K562 (cell line): ENCODE measurements around the gene DIMT1.

Source experiments
- CTCF ChIP-seq, 3 experiments: IDR thresholded peaks in 2 of 3; conservative IDR thresholded peaks in 1 of 3; 2 replicates each; pipeline ENCODE4 v1.5.1; 2011 to 2012; ENCODE audit warnings: low read length in 3 of 3, mild to moderate bottlenecking in 3 of 3, control low read depth in 2 of 3, improper control_type of control experiment in 1 of 3, inconsistent platforms in 1 of 3, low read depth in 1 of 3, mixed read lengths in 1 of 3, moderate library complexity in 1 of 3; ENCODE audit not compliant: insufficient read depth in 2 of 3
- HDAC2 ChIP-seq: fragments of 450-650 bp; IDR thresholded peaks from 2 replicates; pipeline ENCODE4 v1.6.1; 2016; ENCODE audit warnings: mild to moderate bottlenecking
- MYC ChIP-seq, 2 experiments: fragments of 250-450 bp in 1 of 2; sonication (Bioruptor Pico) in 1 of 2; IDR thresholded peaks; 2 replicates each; pipeline versions ENCODE4 v1.5.1 to v1.6.1; 2012 to 2021; ENCODE audit warnings: low read depth in 2 of 2, borderline replicate concordance in 1 of 2, improper control_type of control experiment in 1 of 2, low read length in 1 of 2, mild to moderate bottlenecking in 1 of 2, moderate library complexity in 1 of 2
- TFE3 ChIP-seq: fragments of 450-650 bp; formaldehyde crosslinking; IDR thresholded peaks from 2 replicates; pipeline ENCODE4 v1.4.0; 2020; ENCODE audit warnings: mild to moderate bottlenecking, mixed read lengths
- VEZF1 ChIP-seq: fragments of 200-800 bp; sonication (Bioruptor generic); IDR thresholded peaks from 2 replicates; pipeline ENCODE4 v1.6.1; 2017; ENCODE audit warnings: missing genetic modification characterization, missing compliant biosample characterization

- no peak for TF ChIP-seq HDAC2
- TF ChIP-seq CTCF (IDR thresholded peaks at IDR 0.05 in 2 of 3, conservative IDR thresholded peaks at IDR 0.05 in 1 of 3; ENCODE audit: insufficient read depth in 2 of 3, low read depth in 1 of 3, low read length in 3 of 3) = no peak
- no peak for TF ChIP-seq VEZF1 (CRISPR knock-in tag)
- TF ChIP-seq MYC (IDR thresholded peaks at IDR 0.05; ENCODE audit: low read depth, low read length) = no peak
- TF ChIP-seq MYC (CRISPR knock-in tag; IDR thresholded peaks at IDR 0.05; ENCODE audit: borderline replicate concordance, low read depth) = no peak
- no peak for TF ChIP-seq TFE3 (CRISPR knock-in tag)
Measured at GRCh38 chr5:62413711-62414110, 10.0 kb upstream of the DIMT1 start.
